Inflammatory macrophage (primary cell): ENCODE measurements around the gene NPIPB12.
"Not testable (repeated sequence)": the region's sequence is repeated elsewhere in the genome, so short reads cannot be mapped to it uniquely, and the experiment has no call there.

Experiments used
- DNase-seq, 2 donors: peaks; one replicate each; pipeline ENCODE4 v3.0.0-alpha.2; 2020 to 2022
- total RNA-seq, 18 experiments: gene quantifications; one replicate each; lab custom pipeline; 2026; ENCODE audit warnings: mixed read lengths in 6 of 18, inconsistent platforms in 2 of 18; lab: John Stamatoyannopoulos, UW

Gene NPIPB12
- 0 to 1.2 (median 0.22) reads per million in 18 experiments for total RNA-seq

- not testable (repeated sequence) for DNase-seq
Measured at GRCh38 chr16:29506308-29506707, at the start of gene NPIPB12. NPIPB12 (minus strand) TSS chr16:29506408.

- DNase-seq, result not testable (repeated sequence)
Measured at GRCh38 chr16:29521520-29521919, 15.3 kb upstream of the NPIPB12 start.

- DNase-seq, result not testable (repeated sequence)
Measured at GRCh38 chr16:29482276-29482675, 23.9 kb downstream of the NPIPB12 start.

GRCh38 chr16:29472065-29472464 is 34.1 kb downstream of the NPIPB12 start:
- not testable (repeated sequence) for DNase-seq

GRCh38 chr16:29469660-29470059 is 36.5 kb downstream of the NPIPB12 start:
- DNase-seq, result not testable (repeated sequence)

- not testable (repeated sequence) for DNase-seq
Measured at GRCh38 chr16:29467654-29468366, 38.4 kb downstream of the NPIPB12 start.

- DNase-seq, result not testable (repeated sequence)
Measured at GRCh38 chr16:29466904-29467303, 39.3 kb downstream of the NPIPB12 start.

- DNase-seq, result not testable (repeated sequence)
Measured at GRCh38 chr16:29465985-29466824, 40.0 kb downstream of the NPIPB12 start.

- DNase-seq, result not testable (repeated sequence)
Measured at GRCh38 chr16:29460647-29461030, 45.6 kb downstream of the NPIPB12 start.

- DNase-seq, result not testable (repeated sequence)
Measured at GRCh38 chr16:29459706-29460646, 46.2 kb downstream of the NPIPB12 start, which contains the start of gene SULT1A4. SULT1A4 (plus strand) TSS chr16:29459913; CDS start chr16:29461386, 1,473 bp downstream.

GRCh38 chr16:29457660-29458059 is 48.5 kb downstream of the NPIPB12 start:
- DNase-seq, result not testable (repeated sequence)

GRCh38 chr16:29454828-29455227 is 51.4 kb downstream of the NPIPB12 start:
- DNase-seq, result not testable (repeated sequence)

GRCh38 chr16:29454269-29454668 is 51.9 kb downstream of the NPIPB12 start, which contains the start of the genes BOLA2 and SLX1B:
BOLA2 (minus strand) TSS chr16:29454351; CDS start chr16:29454253, 98 bp downstream.
SLX1B (plus strand) TSS chr16:29454533.
- DNase-seq, result not testable (repeated sequence)

- DNase-seq, result not testable (repeated sequence)
Measured at GRCh38 chr16:29453754-29454153, 52.5 kb downstream of the NPIPB12 start.
